GM06990 (cell line): ENCODE data around the gene CTIF.

Source experiments
- DNase-seq: peaks from one replicate; pipeline ENCODE4 v3.0.0-alpha.2; 2011; ENCODE audit not compliant: insufficient read length; ENCODE audit errors: extremely low read depth
- H3K27me3 ChIP-seq: replicated peaks from 2 replicates; pipeline ENCODE4 v1.6.0; 2011; ENCODE audit warnings: low read length; ENCODE audit not compliant: control insufficient read depth, insufficient read depth
- H3K36me3 ChIP-seq: 2 replicates; pipeline ENCODE4 v1.5.1; 2011; ENCODE audit warnings: low read length; ENCODE audit not compliant: control insufficient read depth, insufficient read depth
- H3K4me3 ChIP-seq: replicated peaks from 2 replicates; pipeline ENCODE4 v1.5.1; 2011; ENCODE audit warnings: low read depth, mild to moderate bottlenecking, control low read depth, low read length
- TF ChIP-seq, protein P1 (sequence below): IDR thresholded peaks from 2 replicates; pipeline ENCODE4 v1.5.1; 2011; ENCODE audit warnings: low read length, control low read depth, mild to moderate bottlenecking, inconsistent platforms; ENCODE audit not compliant: insufficient read depth, poor library complexity, severe bottlenecking

CTIF gene

DNA sequence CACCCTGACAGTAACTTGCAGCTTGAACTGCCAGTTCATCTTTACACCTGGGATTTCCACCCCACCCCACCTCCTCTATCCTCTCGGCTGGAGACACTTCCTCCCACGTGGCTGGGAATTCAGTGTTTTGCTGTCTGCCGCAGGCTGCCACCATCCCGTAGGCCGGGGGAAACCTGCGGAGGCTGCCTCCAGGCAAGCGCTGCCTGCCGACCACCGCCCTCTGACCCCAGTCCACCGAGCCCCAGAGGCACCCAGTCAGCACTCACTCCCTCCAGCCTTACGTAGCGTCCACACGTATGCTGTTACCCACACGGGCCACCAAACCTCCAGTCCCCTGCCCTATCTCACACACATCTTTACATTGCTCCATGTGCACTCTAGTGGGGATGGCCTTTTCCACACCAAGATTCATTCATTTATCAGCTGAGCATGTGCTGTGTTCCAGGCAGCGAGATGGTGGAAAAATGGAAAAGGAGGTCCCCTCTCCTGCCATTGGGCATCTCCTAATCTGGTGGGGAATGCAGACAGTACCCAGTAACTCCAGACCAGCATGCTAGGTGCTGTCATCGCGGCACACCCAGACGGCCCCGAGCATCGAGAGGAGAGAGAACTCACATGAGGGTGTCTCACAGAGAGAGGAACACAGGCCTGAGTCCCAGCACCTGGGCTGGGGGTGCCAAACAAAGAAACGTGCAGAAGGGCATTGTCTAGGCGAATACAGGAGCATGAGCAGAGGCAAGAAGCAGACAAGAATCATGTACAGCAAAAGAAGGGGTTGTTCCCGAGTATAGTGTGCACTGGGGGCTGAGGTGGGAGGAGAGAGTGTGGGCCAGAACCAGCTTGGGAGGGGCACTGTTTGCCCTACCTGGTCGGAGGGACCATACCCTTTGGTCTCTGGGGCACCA lies 245.0 kb downstream of the CTIF start:
- Histone ChIP-seq H3K27me3 (no peaks in the 10 kb centered on the region), H3K4me3 (no peak overlapping the region), H3K36me3 (no peaks in the 10 kb centered on the region)
- no peak for DNase-seq
- TF ChIP-seq, protein P1, sequence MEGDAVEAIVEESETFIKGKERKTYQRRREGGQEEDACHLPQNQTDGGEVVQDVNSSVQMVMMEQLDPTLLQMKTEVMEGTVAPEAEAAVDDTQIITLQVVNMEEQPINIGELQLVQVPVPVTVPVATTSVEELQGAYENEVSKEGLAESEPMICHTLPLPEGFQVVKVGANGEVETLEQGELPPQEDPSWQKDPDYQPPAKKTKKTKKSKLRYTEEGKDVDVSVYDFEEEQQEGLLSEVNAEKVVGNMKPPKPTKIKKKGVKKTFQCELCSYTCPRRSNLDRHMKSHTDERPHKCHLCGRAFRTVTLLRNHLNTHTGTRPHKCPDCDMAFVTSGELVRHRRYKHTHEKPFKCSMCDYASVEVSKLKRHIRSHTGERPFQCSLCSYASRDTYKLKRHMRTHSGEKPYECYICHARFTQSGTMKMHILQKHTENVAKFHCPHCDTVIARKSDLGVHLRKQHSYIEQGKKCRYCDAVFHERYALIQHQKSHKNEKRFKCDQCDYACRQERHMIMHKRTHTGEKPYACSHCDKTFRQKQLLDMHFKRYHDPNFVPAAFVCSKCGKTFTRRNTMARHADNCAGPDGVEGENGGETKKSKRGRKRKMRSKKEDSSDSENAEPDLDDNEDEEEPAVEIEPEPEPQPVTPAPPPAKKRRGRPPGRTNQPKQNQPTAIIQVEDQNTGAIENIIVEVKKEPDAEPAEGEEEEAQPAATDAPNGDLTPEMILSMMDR, result no peak

DNA sequence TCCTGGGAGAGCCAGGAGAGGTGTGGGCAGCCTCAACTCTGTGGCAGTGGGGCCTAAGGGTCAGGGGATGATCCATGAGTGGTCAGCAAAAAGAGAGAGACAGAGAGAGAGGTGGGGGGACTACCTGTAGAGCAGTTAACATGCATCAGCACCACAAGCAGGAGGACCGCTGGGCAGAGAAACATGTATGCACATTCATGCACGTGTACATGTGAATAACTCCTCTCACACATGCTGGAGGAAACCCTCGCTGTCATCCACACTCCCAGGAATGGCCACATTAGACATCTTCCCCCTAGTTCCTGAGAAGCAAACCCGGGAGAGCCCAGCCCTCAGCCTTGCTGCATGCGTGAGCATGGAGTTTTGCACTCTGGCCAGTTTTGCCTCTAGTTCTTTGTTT lies 245.8 kb downstream of the CTIF start:
- Histone ChIP-seq H3K4me3 (no peak overlapping the region), H3K36me3 (no peaks in the 10 kb centered on the region), H3K27me3 (no peaks in the 10 kb centered on the region)
- DNase-seq, result no peak
- TF ChIP-seq, protein P1, result no peak

DNA sequence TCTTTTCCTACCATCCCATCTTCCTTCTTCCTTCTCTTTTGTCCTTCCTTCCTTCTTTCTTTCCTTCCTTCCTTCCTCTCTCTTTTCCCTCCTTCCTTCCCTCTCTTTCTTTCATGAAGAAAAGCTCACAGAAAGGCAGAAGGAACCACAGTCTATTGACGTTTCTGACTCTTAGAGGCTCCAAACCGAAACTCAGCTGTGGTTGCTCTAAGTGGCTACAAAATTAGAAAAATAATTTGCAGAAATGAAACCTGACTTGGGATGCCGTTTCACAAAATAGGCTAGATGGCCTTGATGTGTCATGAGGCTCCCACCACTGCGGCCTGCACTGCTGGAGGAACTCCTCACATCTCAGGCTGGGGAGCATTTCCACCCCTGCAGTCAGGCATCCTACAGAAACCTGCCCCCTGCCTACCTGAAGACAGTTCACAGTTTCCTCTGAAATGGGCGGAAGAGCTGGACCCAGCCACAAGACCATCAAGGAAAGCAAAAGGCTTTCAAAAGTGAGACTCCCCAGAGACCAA lies 246.3 kb downstream of the CTIF start:
- Histone ChIP-seq H3K36me3 (no peaks in the 10 kb centered on the region), H3K4me3 (no peak overlapping the region), H3K27me3 (no peaks in the 10 kb centered on the region)
- TF ChIP-seq, protein P1, result peak; percentile 16
- DNase-seq, result peak; percentile 69

DNA sequence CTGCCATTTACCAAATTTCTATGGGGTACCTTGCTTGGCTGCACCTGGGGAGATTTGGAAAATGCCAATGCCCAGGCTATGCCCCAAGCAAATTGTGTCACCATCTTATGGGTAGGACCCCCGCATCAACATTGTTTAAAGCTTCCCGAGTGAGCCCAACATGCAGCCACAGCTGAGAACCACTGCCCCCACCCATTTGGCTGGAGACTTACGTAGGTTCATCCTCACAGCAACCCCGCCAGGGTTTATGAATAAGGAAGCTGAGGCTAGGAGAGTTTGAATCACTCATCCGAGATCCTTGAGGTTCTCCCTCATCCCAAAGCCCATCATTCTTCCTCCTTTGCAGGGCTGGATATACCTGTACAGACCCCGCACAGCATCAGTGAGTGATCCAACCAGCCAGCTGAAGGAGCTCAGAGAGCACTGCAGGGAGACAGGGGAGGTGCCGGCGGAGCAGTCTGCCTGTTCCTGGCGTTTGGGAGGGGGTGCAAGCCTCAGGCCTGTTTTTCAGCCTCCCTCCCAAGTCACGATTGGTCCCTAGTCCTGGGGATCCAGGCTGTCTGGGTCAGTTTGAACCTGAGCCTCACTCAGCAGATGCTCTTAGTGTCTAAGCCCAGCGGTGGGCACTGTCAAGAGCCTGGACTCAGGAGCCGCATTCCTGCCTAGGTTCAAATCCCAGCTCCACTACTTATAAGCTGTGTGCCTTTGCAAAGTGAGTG lies 247.1 kb downstream of the CTIF start:
- TF ChIP-seq, protein P1, result no peak
- Histone ChIP-seq H3K4me3 (no peak overlapping the region), H3K27me3 (no peaks in the 10 kb centered on the region), H3K36me3 (no peaks in the 10 kb centered on the region)
- no peak for DNase-seq

DNA sequence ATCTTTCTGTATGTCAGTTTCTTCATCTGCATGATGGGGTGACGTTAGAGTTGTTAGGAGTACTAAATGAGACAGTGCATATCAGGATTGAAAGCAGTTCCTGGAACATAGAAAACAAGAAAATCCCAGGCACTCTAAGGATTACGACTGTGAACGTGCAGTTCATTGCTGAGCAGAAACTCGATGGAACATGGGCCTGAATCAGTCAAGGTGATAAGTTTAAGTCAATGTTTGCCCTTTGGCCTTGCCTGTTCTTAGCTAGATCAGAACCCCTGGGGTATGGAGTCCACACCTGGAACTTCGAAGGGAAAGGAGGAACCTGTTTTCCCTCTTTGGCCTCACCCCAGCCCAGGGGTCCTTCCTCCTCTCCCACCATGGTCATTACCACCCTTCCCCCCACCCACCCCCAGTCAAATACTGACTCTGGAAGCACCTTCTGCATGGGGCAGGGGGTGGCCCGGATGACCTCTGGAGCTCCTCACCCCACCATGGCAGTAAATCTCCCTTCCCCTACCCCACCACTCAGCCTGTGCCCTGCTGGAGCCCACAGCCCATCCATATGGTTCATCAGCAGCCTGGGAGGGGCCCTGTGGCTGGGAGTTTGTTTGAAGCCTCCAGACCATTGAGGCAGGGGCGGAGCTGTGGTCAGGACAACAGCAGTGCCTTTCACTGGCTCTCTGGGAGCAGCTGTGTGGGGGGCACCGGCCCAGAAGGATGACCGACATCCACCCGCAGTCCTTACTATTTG lies 247.8 kb downstream of the CTIF start:
- Histone ChIP-seq H3K27me3 (no peaks in the 10 kb centered on the region), H3K4me3 (no peak overlapping the region), H3K36me3 (no peaks in the 10 kb centered on the region)
- no peak for DNase-seq
- TF ChIP-seq, protein P1, result no peak
